ENCODE data around the gene TNFRSF25. TPM values are rescaled to one million over a fixed set of nuclear protein-coding genes. Genes with fewer than 3 reads are reported as not detected.

Gene TNFRSF25
- total RNA-seq, 1 donor from 2014 or later = 10.0 TPM

DNA sequence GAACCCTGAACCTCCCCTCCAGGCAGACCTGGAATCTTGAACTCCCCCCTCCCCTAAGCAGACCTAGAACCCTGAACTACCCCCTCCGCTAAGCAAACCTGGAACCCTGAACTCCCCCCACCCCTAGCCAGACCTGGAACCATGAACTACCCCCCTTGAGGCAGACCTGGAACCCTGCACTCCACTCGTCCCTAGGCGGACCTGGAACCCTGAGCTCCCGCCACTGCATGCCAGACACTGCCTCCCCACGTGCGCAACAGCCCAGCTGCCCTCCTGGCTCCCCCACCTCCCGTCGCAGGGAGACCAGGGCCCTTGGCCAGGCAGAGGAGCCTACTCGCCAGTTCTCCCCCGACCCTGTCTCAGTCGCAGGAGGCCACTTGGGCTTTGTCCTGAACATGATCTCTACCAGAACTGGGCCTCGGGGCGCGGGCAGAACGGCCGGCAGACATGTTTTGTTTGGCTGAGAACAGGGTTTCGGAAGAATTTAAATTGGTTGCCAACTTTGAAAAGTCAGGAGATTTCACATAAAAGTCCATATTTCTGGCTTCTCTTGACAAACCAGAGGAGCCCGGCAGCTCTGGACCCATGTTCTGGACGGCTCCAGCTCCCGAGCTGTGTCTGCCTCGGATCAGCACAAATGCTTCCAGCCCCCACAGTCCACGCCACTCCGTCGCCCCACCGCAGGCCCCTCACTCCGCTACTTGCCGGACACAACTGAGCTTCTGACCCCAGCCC is 34.7 kb upstream of the TNFRSF25 start:
- no peaks in the 10 kb centered on the region for H3K9me3 ChIP-seq
- no peak overlapping the region for H3K27ac ChIP-seq
- intact Hi-C loops (cut with DNase I) = no loop called here
- no peaks in the 10 kb centered on the region for H3K36me3 ChIP-seq
- TF ChIP-seq, protein P1, sequence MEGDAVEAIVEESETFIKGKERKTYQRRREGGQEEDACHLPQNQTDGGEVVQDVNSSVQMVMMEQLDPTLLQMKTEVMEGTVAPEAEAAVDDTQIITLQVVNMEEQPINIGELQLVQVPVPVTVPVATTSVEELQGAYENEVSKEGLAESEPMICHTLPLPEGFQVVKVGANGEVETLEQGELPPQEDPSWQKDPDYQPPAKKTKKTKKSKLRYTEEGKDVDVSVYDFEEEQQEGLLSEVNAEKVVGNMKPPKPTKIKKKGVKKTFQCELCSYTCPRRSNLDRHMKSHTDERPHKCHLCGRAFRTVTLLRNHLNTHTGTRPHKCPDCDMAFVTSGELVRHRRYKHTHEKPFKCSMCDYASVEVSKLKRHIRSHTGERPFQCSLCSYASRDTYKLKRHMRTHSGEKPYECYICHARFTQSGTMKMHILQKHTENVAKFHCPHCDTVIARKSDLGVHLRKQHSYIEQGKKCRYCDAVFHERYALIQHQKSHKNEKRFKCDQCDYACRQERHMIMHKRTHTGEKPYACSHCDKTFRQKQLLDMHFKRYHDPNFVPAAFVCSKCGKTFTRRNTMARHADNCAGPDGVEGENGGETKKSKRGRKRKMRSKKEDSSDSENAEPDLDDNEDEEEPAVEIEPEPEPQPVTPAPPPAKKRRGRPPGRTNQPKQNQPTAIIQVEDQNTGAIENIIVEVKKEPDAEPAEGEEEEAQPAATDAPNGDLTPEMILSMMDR (IDR thresholded peaks at IDR 0.05) = no peak
- no peak overlapping the region for H3K4me3 ChIP-seq
- H3K4me1 ChIP-seq = peaks cover 33% of the 10 kb centered on the region
- ATAC-seq (no peak), DNase-seq (no peak)
- no peaks in the 10 kb centered on the region for H3K27me3 ChIP-seq

DNA sequence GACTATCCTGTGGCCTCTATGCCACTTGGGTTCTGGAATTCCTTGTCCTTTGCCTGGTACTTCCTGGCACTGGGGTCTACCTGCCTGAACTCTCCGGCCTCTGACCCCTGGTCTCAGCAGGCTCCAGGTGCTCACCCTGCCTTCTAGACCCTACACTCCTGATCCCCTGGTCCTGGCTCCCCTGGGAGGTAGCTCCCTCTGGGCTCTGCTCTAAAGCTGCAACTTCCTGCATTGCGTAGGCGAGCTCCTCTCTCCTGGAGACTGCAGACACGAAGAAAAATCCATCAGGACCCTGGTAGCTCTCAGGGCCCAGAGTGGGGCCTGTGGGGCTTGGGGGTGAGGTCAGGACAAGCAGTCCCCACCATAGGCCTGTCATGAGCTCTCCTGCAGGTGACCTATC is 33.3 kb upstream of the TNFRSF25 start:
- no peaks in the 10 kb centered on the region for H3K27me3 ChIP-seq
- H3K27ac ChIP-seq = no peak overlapping the region
- no peaks in the 10 kb centered on the region for H3K9me3 ChIP-seq
- no peak overlapping the region for H3K4me3 ChIP-seq
- peaks cover 33% of the 10 kb centered on the region for H3K4me1 ChIP-seq
- TF ChIP-seq, protein P1 (IDR thresholded peaks at IDR 0.05) = no peak
- intact Hi-C loops (cut with DNase I) = no loop called here
- no peak for ATAC-seq
- H3K36me3 ChIP-seq = no peaks in the 10 kb centered on the region
- DNase-seq = no peak

DNA sequence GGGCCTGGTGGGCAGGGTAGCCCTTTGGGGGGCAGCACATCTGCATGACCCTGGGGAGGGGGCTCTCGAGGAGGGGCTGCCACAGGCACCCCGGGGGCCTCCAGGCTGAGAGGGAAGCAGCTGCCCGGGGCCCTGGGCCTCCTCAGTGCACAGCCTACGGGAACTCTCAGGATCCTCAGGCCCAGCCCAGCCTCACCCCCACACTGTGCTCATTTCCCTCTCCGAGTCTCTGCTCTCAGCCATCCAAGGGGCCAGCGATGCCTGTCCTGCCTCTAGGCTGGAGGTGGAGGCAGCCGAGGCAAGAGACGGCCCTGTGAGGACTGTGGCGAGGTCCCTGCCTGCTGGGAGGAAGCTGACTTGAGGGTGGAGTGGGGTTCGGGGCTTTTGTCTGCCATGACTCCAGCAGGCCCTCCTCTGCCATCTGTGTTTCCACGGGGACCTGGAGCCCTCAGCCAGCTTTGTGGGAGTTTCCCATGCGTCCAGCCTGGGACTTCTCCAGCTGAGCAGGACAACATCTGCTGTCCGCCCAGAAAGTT is 32.7 kb upstream of the TNFRSF25 start:
- Histone ChIP-seq H3K27ac (no peak overlapping the region), H3K36me3 (no peaks in the 10 kb centered on the region), H3K4me3 (no peak overlapping the region), H3K9me3 (no peaks in the 10 kb centered on the region), H3K27me3 (no peaks in the 10 kb centered on the region), H3K4me1 (peaks cover 33% of the 10 kb centered on the region)
- DNase-seq = no peak
- no peak for ATAC-seq
- intact Hi-C loops (cut with DNase I) = no loop called here
- TF ChIP-seq, protein P1 (IDR thresholded peaks at IDR 0.05) = no peak

DNA sequence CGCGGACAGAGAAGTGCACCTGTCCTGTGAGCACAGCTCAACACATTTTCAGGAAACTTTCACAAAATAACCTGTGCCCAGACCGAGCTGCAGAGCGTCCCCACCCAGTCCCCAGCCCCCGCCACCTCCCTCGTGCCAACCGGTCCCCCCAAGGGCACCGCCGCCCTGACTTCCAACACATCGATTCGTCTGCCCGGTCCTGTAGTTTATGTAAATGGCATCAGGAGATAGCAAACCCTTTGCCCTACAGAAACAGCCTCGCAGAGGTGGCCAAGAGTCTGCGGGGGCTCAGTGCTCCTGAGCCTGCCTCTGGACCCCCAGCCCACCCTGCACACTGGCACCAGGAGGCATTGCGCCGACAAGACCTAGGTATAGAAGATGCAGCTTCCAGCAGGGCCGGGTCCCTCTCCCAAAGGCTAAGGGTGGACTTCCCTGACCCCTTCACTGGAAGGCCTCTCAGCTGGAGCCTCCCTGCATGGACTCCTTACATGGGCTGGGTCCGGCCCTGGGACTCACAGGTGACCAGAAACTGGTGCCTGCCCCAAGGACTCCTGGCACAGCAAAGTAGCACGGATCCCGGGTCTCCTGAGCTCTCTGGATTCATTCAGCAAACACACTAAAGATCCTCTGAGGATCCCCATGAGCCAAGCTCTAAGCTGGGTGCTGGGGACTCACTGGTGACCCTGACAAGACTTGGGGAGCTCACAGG is 32.0 kb upstream of the TNFRSF25 start:
- H3K36me3 ChIP-seq = no peaks in the 10 kb centered on the region
- no peaks in the 10 kb centered on the region for H3K27me3 ChIP-seq
- intact Hi-C loops (cut with DNase I) = no loop called here
- H3K4me1 ChIP-seq = peaks cover 33% of the 10 kb centered on the region
- no peak for DNase-seq
- no peak overlapping the region for H3K27ac ChIP-seq
- H3K9me3 ChIP-seq = no peaks in the 10 kb centered on the region
- peak overlapping the region; percentile 66 for H3K4me3 ChIP-seq
- TF ChIP-seq, protein P1 (IDR thresholded peaks at IDR 0.05) = no peak
- no peak for ATAC-seq

DNA sequence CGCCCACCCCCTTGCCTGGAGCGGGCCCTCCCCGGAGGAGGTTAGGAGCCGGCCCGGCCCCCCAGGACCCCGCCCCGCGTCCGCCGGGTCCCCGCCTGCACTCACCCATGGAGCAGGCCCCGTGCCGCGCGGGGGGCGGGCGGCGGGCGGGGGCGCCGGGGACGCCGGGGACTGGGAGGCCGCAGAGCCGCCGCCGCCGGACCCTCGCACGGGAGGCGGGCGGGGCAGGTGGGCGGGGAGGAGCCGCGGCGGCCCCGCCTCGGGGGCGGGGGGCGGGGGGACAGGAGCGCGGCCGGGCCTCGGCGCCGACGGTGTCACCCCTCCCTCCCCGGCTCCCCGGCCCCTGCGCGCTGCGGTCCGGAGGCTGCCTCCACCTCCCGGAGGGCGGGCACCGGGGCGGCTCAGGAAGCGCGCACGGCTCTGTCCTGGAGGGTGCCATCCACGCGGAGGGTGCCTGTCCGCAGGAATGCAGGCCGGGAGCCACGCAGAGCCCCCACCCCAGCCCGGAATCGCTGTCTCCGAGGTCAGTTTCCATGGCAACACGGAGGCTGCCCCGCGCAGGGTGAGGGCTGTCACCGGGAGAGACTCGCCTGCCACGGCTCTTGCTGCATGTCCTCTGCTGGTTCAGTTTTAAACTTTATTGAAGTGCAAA is 31.4 kb upstream of the TNFRSF25 start:
- peak; percentile 61 for ATAC-seq
- Histone ChIP-seq H3K27me3 (no peaks in the 10 kb centered on the region), H3K4me3 (peak overlapping the region; percentile 66), H3K27ac (no peak overlapping the region), H3K4me1 (peaks cover 26% of the 10 kb centered on the region), H3K9me3 (no peaks in the 10 kb centered on the region), H3K36me3 (no peaks in the 10 kb centered on the region)
- TF ChIP-seq, protein P1 (IDR thresholded peaks at IDR 0.05) = no peak
- intact Hi-C loops (cut with DNase I) = no loop called here
- no peak for DNase-seq

All from upper lobe of right lung (tissue), 1 donor.